GM21381 (cell line): ENCODE data around the gene GNB5.

Experiments used
- ATAC-seq: cut with Tn5 transposase; IDR thresholded peaks from one replicate; pipeline ENCODE4 v1.9.1; 2021; ENCODE audit warnings: mild to moderate bottlenecking, moderate library complexity; ENCODE audit not compliant: unreplicated experiment

GNB5 gene

GRCh38 chr15:52146776-52147175 is 44.4 kb downstream of the GNB5 start:
- ATAC-seq = no peak

- ATAC-seq = no peak
These were observed 44.9 kb downstream of the GNB5 start for GRCh38 chr15:52146261-52146660.

GRCh38 chr15:52144656-52145178 is 46.5 kb downstream of the GNB5 start:
- no peak for ATAC-seq

GRCh38 chr15:52143873-52144272 is 47.3 kb downstream of the GNB5 start:
- no peak for ATAC-seq

- ATAC-seq = no peak
These were observed 50.5 kb downstream of the GNB5 start for GRCh38 chr15:52140646-52141045.

GRCh38 chr15:52139599-52140462 is 51.4 kb downstream of the GNB5 start:
- ATAC-seq = no peak

GRCh38 chr15:52137432-52138357 is 53.5 kb downstream of the GNB5 start:
- ATAC-seq = no peak

GRCh38 chr15:52136442-52136980 is 54.7 kb downstream of the GNB5 start:
- ATAC-seq = no peak

GRCh38 chr15:52134502-52135144 is 56.6 kb downstream of the GNB5 start:
- ATAC-seq = no peak

GRCh38 chr15:52133510-52134220 is 57.5 kb downstream of the GNB5 start:
- ATAC-seq = no peak

- no peak for ATAC-seq
These were observed 59.1 kb downstream of the GNB5 start for GRCh38 chr15:52132066-52132465.

- no peak for ATAC-seq
These were observed 62.6 kb downstream of the GNB5 start for GRCh38 chr15:52128568-52128967.

GRCh38 chr15:52124270-52124880 is 66.8 kb downstream of the GNB5 start:
- no peak for ATAC-seq

- ATAC-seq = no peak
These were observed 69.3 kb downstream of the GNB5 start for GRCh38 chr15:52121896-52122295.

- no peak for ATAC-seq
These were observed 70.2 kb downstream of the GNB5 start for GRCh38 chr15:52121006-52121405.

GRCh38 chr15:52120488-52120887 is 70.7 kb downstream of the GNB5 start:
- ATAC-seq = no peak

- ATAC-seq = no peak
These were observed 72.0 kb downstream of the GNB5 start for GRCh38 chr15:52118969-52119749.

GRCh38 chr15:52117549-52117948 is 73.6 kb downstream of the GNB5 start:
- ATAC-seq = no peak
